MM.1S (cell line): Measurements from ENCODE around the gene KRT23.

Experiments
- CTCF ChIP-seq: fragments of 300-600 bp; sonication (generic); IDR thresholded peaks from 2 replicates; pipeline ENCODE4 v1.5.1; 2016; ENCODE audit warnings: antibody characterized with exemption, low read length, mixed read lengths
- EZH2 ChIP-seq: fragments of 300-600 bp; sonication (generic); optimal IDR thresholded peaks from 2 replicates; pipeline ENCODE3; 2017; ENCODE audit warnings: low read depth, mild to moderate bottlenecking, antibody characterized with exemption, low read length, mixed read lengths

DNA sequence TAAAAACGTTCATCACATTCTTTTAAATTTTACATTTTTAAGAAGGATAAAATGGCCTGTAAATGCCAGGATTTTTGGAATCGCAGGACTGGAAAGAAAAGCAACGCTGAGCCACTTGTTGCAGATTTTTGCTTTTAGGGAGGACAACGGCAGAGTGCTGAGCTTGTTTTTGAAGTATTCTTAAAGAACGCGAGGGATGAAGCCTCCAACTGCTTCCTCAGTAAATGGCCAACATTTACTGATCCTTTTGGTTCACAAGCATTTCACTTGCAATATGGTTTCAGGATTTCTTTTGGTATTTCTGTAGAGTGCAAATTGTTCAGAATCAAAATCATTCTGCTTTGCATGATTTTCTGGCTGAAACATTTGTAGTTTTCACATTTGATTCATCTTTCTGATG, 2.8 kb upstream of the KRT23 start:
- TF ChIP-seq CTCF: no peak
- TF ChIP-seq EZH2: no peak
